Glutamatergic neuron (in vitro differentiated cells): ENCODE results near the gene GABRB1. TPM values are rescaled to one million over a fixed set of nuclear protein-coding genes. Genes with fewer than 3 reads are reported as not detected.

Experiments
- DNase-seq: peaks from one replicate; pipeline ENCODE4 v3.0.0; 2022
- H3K27ac Mint-ChIP-seq: one replicate; pipeline ENCODE4 v1.8.0; 2020; ENCODE audit warnings: mild to moderate bottlenecking, mixed read lengths, inconsistent platforms; ENCODE audit not compliant: unreplicated experiment
- H3K27me3 Mint-ChIP-seq: one replicate; pipeline ENCODE4 v1.8.0; 2020; ENCODE audit warnings: mild to moderate bottlenecking, moderate library complexity, mixed read lengths, inconsistent platforms; ENCODE audit not compliant: unreplicated experiment
- H3K36me3 Mint-ChIP-seq: one replicate; pipeline ENCODE4 v1.8.0; 2020; ENCODE audit warnings: mild to moderate bottlenecking, mixed read lengths, inconsistent platforms; ENCODE audit not compliant: unreplicated experiment
- H3K4me1 Mint-ChIP-seq: one replicate; pipeline ENCODE4 v1.8.0; 2020; ENCODE audit warnings: mild to moderate bottlenecking, low read depth, mixed read lengths, inconsistent platforms; ENCODE audit not compliant: unreplicated experiment
- H3K4me3 Mint-ChIP-seq: one replicate; pipeline ENCODE4 v1.8.0; 2020; ENCODE audit warnings: mild to moderate bottlenecking, mixed read lengths, inconsistent platforms; ENCODE audit not compliant: unreplicated experiment
- H3K9me3 Mint-ChIP-seq: one replicate; pipeline ENCODE4 v1.8.0; 2020; ENCODE audit warnings: mild to moderate bottlenecking, moderate library complexity, mixed read lengths, inconsistent platforms; ENCODE audit not compliant: unreplicated experiment
- total RNA-seq: library from RNA; stranded (reverse); fragmentation: NEBNext Ultra II Directional; extraction: Animal tissue kit (Norgen Biotek cat#: 25700); gene quantifications from one replicate; pipeline ENCODE4 v1.2.1, GENCODE V29; 2021; ENCODE audit not compliant: unreplicated experiment
- TF ChIP-seq, protein P1 (sequence below): fragments of 200-600 bp; sonication (generic); IDR thresholded peaks from one replicate; pipeline ENCODE4 v1.5.0; 2021; ENCODE audit not compliant: partially characterized antibody, unreplicated experiment

GABRB1 gene
- total RNA-seq, 1 donor from 2014 or later, result 4.9 TPM

DNA sequence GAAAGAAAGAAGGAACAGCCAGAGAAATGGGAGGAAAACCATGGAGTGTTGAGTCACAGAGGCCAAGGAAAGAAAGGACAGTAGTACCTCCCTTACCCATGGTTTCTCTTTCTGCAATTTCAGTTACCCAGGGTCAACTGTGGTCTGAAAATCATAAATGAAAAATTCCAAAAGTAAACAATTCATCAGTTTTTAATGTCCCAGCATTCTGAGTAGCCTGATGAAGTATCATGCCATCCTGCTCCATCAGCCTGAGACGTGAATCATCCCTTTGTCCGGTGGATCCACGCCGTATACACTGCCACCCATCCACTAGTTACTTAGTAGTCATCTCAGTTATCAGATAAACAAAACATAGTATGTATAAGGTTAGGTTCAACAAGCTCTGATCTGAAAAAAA is 318.0 kb downstream of the GABRB1 start:
- Mint-ChIP-seq H3K27ac (no peak overlapping the region), H3K9me3 (no peaks in the 10 kb centered on the region), H3K4me1 (no peaks in the 10 kb centered on the region), H3K27me3 (no peaks in the 10 kb centered on the region), H3K36me3 (no peaks in the 10 kb centered on the region), H3K4me3 (no peak overlapping the region)
- TF ChIP-seq, protein P1, sequence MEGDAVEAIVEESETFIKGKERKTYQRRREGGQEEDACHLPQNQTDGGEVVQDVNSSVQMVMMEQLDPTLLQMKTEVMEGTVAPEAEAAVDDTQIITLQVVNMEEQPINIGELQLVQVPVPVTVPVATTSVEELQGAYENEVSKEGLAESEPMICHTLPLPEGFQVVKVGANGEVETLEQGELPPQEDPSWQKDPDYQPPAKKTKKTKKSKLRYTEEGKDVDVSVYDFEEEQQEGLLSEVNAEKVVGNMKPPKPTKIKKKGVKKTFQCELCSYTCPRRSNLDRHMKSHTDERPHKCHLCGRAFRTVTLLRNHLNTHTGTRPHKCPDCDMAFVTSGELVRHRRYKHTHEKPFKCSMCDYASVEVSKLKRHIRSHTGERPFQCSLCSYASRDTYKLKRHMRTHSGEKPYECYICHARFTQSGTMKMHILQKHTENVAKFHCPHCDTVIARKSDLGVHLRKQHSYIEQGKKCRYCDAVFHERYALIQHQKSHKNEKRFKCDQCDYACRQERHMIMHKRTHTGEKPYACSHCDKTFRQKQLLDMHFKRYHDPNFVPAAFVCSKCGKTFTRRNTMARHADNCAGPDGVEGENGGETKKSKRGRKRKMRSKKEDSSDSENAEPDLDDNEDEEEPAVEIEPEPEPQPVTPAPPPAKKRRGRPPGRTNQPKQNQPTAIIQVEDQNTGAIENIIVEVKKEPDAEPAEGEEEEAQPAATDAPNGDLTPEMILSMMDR, result no peak
- DNase-seq, result no peak

DNA sequence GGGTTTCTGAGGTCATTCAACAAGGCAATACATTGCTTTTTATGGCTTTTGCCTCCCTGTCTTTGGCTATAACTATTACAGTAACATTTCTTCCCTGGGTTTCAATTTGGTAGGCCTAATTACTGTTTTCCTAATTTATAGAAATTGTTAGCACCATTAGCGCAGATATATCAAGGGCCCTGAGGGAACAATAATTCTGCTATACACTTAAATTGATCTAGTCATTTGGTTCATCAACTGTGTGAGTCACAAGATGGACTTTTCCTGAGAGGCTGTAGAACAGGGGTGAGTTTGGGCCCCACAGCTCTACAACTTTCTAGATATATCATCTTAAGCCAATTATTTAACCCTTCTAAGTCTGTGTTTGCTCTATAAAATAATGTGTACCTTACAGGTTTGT is 324.2 kb downstream of the GABRB1 start:
- Mint-ChIP-seq H3K27me3 (no peaks in the 10 kb centered on the region), H3K4me1 (no peaks in the 10 kb centered on the region), H3K4me3 (no peak overlapping the region), H3K27ac (no peak overlapping the region), H3K36me3 (no peaks in the 10 kb centered on the region), H3K9me3 (no peaks in the 10 kb centered on the region)
- DNase-seq, result no peak
- TF ChIP-seq, protein P1, result no peak

DNA sequence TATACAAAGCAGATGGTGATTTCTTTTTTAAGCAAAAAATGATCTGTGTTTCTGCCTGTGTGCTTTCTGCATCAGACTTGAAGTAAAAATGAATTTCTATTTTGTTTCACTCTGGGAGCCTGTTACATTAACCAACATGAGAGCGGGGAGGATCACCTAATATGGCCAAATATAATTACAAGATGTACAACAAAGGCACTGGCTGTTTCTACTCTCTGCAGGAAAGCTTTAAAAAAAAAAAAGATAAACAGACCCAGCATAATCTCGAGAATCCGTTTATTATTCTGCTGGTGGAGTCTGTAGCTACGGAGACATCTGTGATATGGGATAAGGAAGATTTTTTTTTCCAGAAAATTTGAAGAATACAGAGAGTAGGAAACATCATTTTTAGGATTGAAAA is 328.5 kb downstream of the GABRB1 start:
- TF ChIP-seq, protein P1, result no peak
- Mint-ChIP-seq H3K27ac (no peak overlapping the region), H3K4me1 (no peaks in the 10 kb centered on the region), H3K36me3 (no peaks in the 10 kb centered on the region), H3K27me3 (peaks cover 1% of the 10 kb centered on the region), H3K9me3 (no peaks in the 10 kb centered on the region), H3K4me3 (no peak overlapping the region)
- no peak for DNase-seq

DNA sequence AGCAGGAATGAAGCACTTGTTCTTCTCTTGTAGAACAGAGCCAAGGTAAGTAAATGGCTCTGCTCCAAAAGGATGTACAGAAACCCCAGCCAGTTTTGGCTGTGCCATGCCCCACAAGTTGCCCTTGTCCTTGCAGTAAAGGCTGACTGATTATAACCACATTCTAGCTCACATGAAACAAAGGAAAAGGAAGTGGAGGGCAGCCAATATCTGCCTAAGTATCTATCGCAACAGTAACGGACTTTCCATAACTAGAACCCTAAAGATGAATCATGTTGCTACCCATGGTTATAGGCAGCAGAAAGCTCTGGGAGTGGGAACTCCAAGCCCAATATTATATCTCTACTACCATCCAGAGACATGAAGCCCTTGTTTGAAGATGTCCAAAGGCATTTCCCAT is 336.4 kb downstream of the GABRB1 start:
- H3K27me3 Mint-ChIP-seq, result no peaks in the 10 kb centered on the region
- no peak overlapping the region for H3K4me3 Mint-ChIP-seq
- TF ChIP-seq, protein P1, result no peak
- H3K9me3 Mint-ChIP-seq, result no peaks in the 10 kb centered on the region
- DNase-seq, result no peak
- H3K36me3 Mint-ChIP-seq, result no peaks in the 10 kb centered on the region
- H3K27ac Mint-ChIP-seq, result no peak overlapping the region
- no peaks in the 10 kb centered on the region for H3K4me1 Mint-ChIP-seq

DNA sequence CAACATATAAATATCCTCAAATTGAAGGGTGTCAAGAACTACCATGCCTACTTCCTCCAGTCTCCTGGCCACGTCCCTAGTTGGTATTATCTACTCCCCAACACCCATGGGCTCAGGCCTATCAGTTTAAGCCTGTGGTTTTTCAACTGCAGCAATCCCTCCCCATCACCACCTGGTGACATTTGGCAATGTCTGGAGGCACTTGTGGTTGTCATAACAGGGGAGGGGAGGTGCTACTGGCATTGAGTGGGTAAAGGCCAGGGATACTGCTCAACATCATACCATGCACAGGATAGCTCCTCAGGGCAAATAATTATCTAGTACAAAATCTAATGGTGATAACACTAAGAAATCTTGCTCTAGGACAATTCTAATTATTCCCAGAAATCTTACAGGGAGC is 336.8 kb downstream of the GABRB1 start:
- H3K4me1 Mint-ChIP-seq, result no peaks in the 10 kb centered on the region
- DNase-seq, result no peak
- no peaks in the 10 kb centered on the region for H3K36me3 Mint-ChIP-seq
- no peak overlapping the region for H3K4me3 Mint-ChIP-seq
- H3K27me3 Mint-ChIP-seq, result no peaks in the 10 kb centered on the region
- TF ChIP-seq, protein P1, result no peak
- H3K9me3 Mint-ChIP-seq, result no peaks in the 10 kb centered on the region
- H3K27ac Mint-ChIP-seq, result no peak overlapping the region
